Colonic mucosa (tissue), 4 donors: Measurements from ENCODE around the gene CCL14. TPM values are rescaled to one million over a fixed set of nuclear protein-coding genes. Genes with fewer than 3 reads are reported as not detected.
A peak's percentile ranks its signal among the peaks of the same experiment; 100 is the strongest.
"Not testable (repeated sequence)": the region's sequence is repeated elsewhere in the genome, so short reads cannot be mapped to it uniquely, and the experiment has no call there.

Experiments
- DNase-seq: peaks from one replicate; pipeline ENCODE4 v3.0.0-alpha.2; 2020
- H3K27ac ChIP-seq: fragments of 200-600 bp; one replicate; pipeline ENCODE4 v1.8.0; 2021
- H3K27me3 ChIP-seq: fragments of 200-600 bp; one replicate; pipeline ENCODE4 v1.8.0; 2021
- H3K36me3 ChIP-seq: fragments of 200-600 bp; one replicate; pipeline ENCODE4 v1.8.0; 2021
- H3K4me1 ChIP-seq: fragments of 200-600 bp; one replicate; pipeline ENCODE4 v1.8.0; 2021; ENCODE audit warnings: mild to moderate bottlenecking
- H3K4me3 ChIP-seq: fragments of 200-600 bp; one replicate; pipeline ENCODE4 v1.8.0; 2021
- H3K9ac ChIP-seq, 2 donors: one replicate each; pipeline ENCODE4 v1.7.0; 2013; ENCODE audit warnings: control low read depth in 2 of 2, low read depth in 2 of 2, low read length in 2 of 2
- H3K9me3 ChIP-seq: fragments of 200-600 bp; one replicate; pipeline ENCODE4 v1.8.0; 2021
- intact Hi-C: fragments of 100-400 bp; cut with DNase I; formaldehyde crosslinking; loops from one replicate; pipeline ENCODE4 v1.14.1; 2022
- total RNA-seq, 2 donors: library from RNA; stranded (reverse); fragmentation: NEBNext Ultra II Directional in 1 of 2; extraction: Animal tissue kit (Norgen Biotek cat#: 25700) in 1 of 2; gene quantifications; one replicate each; pipeline ENCODE4 v1.2.1, GENCODE V29; 2021
- TF ChIP-seq, protein P1 (sequence below): fragments of 200-600 bp; IDR thresholded peaks from one replicate; pipeline ENCODE4 v1.8.0; 2022; ENCODE audit warnings: antibody characterized with exemption, mild to moderate bottlenecking
- donor health status: healthy.
- donor health status: DM: no; HTN: no; CAD: no.
- donor health status: DM: no; HTN: no; CAD: no.

Gene CCL14
- total RNA-seq, 2 donors from 2014 or later = 1.3 to 2.4 TPM

DNA sequence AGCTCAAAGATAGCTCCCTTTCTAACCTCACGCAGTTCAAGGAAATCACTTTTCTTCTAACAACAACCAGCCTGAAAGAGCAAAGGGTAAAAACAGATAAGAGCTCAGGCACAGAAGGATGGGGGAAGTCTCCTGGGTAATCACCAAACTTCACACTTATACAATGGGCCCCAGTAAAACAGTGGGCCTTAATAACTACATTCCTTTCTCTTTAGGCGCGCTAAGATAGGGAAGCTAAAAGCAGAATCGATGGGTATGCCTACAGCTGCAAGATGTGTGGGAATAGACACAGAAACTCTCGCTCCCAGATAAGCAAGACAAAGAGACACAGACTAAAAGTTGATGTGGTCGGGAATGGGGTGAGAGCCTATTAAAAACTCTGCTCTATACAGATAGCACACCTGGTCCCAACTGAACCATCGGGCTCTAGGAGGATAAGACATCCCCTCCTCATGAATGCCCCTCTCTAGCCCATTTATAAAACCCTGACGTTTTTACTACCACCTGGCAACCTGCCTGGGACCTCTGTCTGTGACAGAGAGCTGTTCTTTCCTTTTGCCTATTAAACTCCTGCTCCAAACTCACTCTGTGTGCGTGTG lies 43.8 kb downstream of the CCL14 start:
- Histone ChIP-seq H3K27me3 (no peaks in the 10 kb centered on the region), H3K4me1 (no peaks in the 10 kb centered on the region), H3K27ac (no peak overlapping the region), H3K36me3 (no peaks in the 10 kb centered on the region), H3K9ac (peak overlapping the region in 1 of 2 donors; percentile 10), H3K4me3 (no peak overlapping the region), H3K9me3 (no peaks in the 10 kb centered on the region)
- intact Hi-C loops = no loop called here
- DNase-seq = peak; percentile 64
- TF ChIP-seq, protein P1, sequence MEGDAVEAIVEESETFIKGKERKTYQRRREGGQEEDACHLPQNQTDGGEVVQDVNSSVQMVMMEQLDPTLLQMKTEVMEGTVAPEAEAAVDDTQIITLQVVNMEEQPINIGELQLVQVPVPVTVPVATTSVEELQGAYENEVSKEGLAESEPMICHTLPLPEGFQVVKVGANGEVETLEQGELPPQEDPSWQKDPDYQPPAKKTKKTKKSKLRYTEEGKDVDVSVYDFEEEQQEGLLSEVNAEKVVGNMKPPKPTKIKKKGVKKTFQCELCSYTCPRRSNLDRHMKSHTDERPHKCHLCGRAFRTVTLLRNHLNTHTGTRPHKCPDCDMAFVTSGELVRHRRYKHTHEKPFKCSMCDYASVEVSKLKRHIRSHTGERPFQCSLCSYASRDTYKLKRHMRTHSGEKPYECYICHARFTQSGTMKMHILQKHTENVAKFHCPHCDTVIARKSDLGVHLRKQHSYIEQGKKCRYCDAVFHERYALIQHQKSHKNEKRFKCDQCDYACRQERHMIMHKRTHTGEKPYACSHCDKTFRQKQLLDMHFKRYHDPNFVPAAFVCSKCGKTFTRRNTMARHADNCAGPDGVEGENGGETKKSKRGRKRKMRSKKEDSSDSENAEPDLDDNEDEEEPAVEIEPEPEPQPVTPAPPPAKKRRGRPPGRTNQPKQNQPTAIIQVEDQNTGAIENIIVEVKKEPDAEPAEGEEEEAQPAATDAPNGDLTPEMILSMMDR = no peak

DNA sequence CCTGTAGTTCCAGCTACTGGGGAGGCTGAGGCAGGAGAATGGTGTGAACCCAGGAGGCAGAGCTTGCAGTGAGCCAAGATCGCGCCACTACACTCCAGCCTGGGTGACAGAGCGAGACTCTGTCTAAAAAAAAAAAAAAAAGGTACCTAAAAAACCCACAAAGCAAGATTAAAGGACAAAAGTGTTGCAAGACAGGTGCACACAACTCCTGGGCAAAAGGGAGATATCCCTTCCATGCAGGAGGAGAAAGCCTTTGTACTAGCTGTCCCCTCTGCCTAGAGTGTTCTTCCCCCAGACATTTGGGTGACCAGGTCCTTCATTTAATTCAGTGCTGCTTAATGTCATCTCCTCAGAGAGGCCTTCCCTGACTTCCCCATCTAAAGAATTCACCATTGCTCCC lies 48.0 kb downstream of the CCL14 start:
- H3K4me1 ChIP-seq, H3K27ac ChIP-seq, H3K27me3 ChIP-seq, H3K9ac ChIP-seq, H3K4me3 ChIP-seq, intact Hi-C loops, H3K36me3 ChIP-seq, H3K9me3 ChIP-seq, DNase-seq: not testable (repeated sequence)

DNA sequence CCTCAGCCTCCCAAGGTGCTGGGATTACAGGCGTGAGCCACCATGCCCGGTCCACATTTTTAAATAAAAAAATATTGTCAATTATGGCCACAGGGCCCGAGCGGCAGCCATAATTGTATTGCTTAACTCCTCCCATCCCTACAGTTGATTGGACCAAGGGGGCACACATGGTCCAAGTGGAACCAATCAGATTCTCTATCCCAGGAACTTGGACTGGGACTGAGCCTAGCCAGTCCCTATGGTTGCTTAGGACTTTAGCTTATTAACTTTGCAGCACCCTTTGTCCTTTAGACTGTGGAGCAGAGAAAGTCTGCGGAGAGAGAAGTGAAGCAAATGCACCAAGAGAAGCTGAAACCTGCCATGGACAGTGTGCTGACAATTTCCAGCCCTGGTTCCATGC lies 50.5 kb downstream of the CCL14 start:
- no peaks in the 10 kb centered on the region for H3K27me3 ChIP-seq
- TF ChIP-seq, protein P1 = no peak
- H3K27ac ChIP-seq = no peak overlapping the region
- no peaks in the 10 kb centered on the region for H3K9me3 ChIP-seq
- DNase-seq = no peak
- H3K4me3 ChIP-seq = no peak overlapping the region
- no peak overlapping the region for H3K9ac ChIP-seq
- intact Hi-C loops = no loop called here
- H3K36me3 ChIP-seq = no peaks in the 10 kb centered on the region
- H3K4me1 ChIP-seq = no peaks in the 10 kb centered on the region

DNA sequence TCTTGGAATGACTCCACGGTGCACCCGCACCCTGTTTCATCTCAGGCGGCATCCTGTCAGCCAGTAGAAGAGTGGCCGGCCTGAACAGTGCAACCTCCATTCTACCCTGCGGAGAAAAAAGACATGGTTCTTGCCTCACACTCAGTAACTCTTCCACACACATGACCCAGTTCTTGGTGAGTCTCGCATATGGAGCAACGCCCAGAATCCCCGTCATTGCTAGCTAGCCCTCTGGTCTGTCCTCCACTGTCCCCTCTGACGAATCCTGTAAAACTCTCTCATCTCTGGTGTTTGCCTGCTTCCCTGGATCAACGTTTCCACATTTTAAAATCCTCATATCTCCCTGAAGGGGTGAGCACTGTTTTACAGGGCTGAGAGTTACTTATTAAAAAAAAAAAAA lies 51.8 kb downstream of the CCL14 start:
- no peaks in the 10 kb centered on the region for H3K4me1 ChIP-seq
- TF ChIP-seq, protein P1 = no peak
- no peak overlapping the region for H3K9ac ChIP-seq
- intact Hi-C loops = no loop called here
- H3K27ac ChIP-seq = no peak overlapping the region
- H3K4me3 ChIP-seq = no peak overlapping the region
- no peaks in the 10 kb centered on the region for H3K36me3 ChIP-seq
- no peak for DNase-seq
- H3K9me3 ChIP-seq = no peaks in the 10 kb centered on the region
- H3K27me3 ChIP-seq = no peaks in the 10 kb centered on the region

Other genes with a start within 250 kb of the CCL14 start
- gene GAS2L2, start 233.5 kb downstream of the CCL14 start, total RNA-seq = under 1 TPM in 1 of 2 donors, not detected in 1; 0.15 TPM
- gene C17orf50, start 225.8 kb downstream of the CCL14 start, total RNA-seq = not detected
- 10 to 100 TPM; 62.5 to 66.7 TPM for gene MMP28, start 191.1 kb downstream of the CCL14 start, total RNA-seq
- 100 to 1,000 TPM; 132 to 218 TPM for gene TAF15, start 177.2 kb downstream of the CCL14 start, total RNA-seq
- gene HEATR9, start 117.8 kb downstream of the CCL14 start, total RNA-seq = not detected
- 1 to 10 TPM; 3.6 to 4.4 TPM for gene CCL5, start 106.4 kb downstream of the CCL14 start, total RNA-seq
- 1 to 10 TPM in 1 of 2 donors, under 1 TPM in 1; 0.66 to 7.8 TPM for gene RDM1, start 56.0 kb downstream of the CCL14 start, total RNA-seq
- gene LYZL6, start 43.0 kb downstream of the CCL14 start, total RNA-seq = not detected
- not detected for gene CCL16, start 5.2 kb downstream of the CCL14 start, total RNA-seq
- gene CCL15, start 14.8 kb upstream of the CCL14 start, total RNA-seq = 10 to 100 TPM; 37.2 to 54.4 TPM
- gene CCL23, start 31.2 kb upstream of the CCL14 start, total RNA-seq = under 1 TPM in 1 of 2 donors, not detected in 1; 0.59 TPM
- gene CCL18, start 77.5 kb upstream of the CCL14 start, total RNA-seq = 1 to 10 TPM in 1 of 2 donors, under 1 TPM in 1; 0.54 to 3.5 TPM
- gene CCL3, start 103.4 kb upstream of the CCL14 start, total RNA-seq = 1 to 10 TPM; 2.0 to 2.1 TPM
- gene CCL4, start 117.1 kb upstream of the CCL14 start, total RNA-seq = 1 to 10 TPM; 1.2 to 3.8 TPM
- 1 to 10 TPM; 4.5 to 8.7 TPM for gene TBC1D3B, start 189.9 kb upstream of the CCL14 start, total RNA-seq
- gene CCL3L1, start 210.0 kb upstream of the CCL14 start, total RNA-seq = not detected
- under 1 TPM; 0.42 to 0.96 TPM for gene CCL4L2, start 224.3 kb upstream of the CCL14 start, total RNA-seq